22Rv1 (cell line): ENCODE results near the gene SHISA4.
A peak's percentile ranks its signal among the peaks of the same experiment; 100 is the strongest.

Experiments
- H3K27ac ChIP-seq: fragments of 450-650 bp; 2 replicates; pipeline ENCODE4 v1.5.1; 2017
- CTCF ChIP-seq: fragments of 450-650 bp; IDR thresholded peaks from 2 replicates; pipeline ENCODE4 v1.5.1; 2017; ENCODE audit warnings: mild to moderate bottlenecking
- ZFX ChIP-seq: fragments of 450-650 bp; IDR thresholded peaks from 2 replicates; pipeline ENCODE4 v1.6.1; 2017; ENCODE audit warnings: antibody characterized with exemption, borderline replicate concordance

Gene SHISA4

GRCh38 chr1:201906336-201906735 is 17.6 kb downstream of the SHISA4 start:
- TF ChIP-seq CTCF = no peak
- TF ChIP-seq ZFX = no peak
- no peak overlapping the region for H3K27ac ChIP-seq

DNA sequence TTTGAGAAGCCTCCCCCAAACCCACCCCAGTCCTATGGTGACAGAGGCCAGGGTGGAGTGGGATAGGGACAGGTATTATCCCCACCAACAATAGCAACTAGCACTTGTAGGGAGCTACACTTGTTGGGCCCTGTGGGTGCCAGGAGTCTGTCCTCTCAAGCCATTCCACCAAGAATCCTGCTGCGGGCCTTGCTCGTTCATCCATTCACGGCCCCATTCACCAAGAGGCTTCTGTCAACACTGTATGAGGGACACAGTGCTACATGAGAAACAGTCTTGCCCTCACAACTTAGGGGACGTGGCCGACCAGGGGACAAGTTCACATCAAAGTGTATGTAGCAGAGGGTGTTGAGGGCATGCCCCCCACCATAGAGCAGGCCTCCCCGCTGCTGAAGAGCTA is 18.9 kb downstream of the SHISA4 start:
- H3K27ac ChIP-seq = no peak overlapping the region
- TF ChIP-seq ZFX (no peak), CTCF (no peak)

DNA sequence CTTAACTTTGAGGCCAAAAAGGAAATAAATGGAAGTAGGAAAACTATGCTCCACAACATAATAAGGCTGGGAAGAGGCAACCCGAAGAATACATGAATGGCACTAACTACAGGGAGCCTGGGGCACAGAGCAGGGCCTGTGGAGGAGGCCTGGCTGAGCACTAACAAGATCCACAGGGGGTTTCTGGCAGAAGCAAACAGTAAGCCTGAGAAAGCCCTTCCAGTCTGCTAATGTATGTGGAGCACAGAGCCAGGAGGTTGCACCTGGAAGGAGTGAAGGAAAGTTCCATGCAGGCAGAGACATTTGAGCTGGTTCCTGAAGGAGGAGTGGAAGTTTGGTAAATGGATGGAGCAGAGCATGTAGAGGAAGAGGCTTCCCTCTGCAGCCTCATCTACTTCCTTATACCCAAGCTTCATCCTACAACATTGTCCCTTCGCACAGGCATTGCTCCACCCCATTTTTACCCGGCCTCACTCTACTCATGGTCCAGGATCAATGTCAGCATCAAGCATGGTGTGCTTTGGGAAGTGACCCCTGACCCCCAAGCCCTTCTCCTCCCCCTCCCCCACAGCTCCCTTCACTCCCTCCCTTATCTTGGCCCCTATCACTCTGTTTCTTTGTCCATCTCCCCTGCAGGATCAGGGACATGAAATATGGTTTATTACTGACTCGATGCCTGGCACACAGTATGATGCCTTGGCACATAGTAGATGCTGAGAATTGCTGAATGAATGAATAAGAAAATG is 23.3 kb downstream of the SHISA4 start:
- no peak overlapping the region for H3K27ac ChIP-seq
- TF ChIP-seq CTCF (no peak), ZFX (no peak)

- TF ChIP-seq CTCF (no peak), ZFX (no peak)
- no peak overlapping the region for H3K27ac ChIP-seq
Measured at GRCh38 chr1:201912832-201913231, 24.1 kb downstream of the SHISA4 start.

- no peak overlapping the region for H3K27ac ChIP-seq
- no peak for TF ChIP-seq CTCF
- no peak for TF ChIP-seq ZFX
Measured at GRCh38 chr1:201914456-201915235, 25.9 kb downstream of the SHISA4 start.

DNA sequence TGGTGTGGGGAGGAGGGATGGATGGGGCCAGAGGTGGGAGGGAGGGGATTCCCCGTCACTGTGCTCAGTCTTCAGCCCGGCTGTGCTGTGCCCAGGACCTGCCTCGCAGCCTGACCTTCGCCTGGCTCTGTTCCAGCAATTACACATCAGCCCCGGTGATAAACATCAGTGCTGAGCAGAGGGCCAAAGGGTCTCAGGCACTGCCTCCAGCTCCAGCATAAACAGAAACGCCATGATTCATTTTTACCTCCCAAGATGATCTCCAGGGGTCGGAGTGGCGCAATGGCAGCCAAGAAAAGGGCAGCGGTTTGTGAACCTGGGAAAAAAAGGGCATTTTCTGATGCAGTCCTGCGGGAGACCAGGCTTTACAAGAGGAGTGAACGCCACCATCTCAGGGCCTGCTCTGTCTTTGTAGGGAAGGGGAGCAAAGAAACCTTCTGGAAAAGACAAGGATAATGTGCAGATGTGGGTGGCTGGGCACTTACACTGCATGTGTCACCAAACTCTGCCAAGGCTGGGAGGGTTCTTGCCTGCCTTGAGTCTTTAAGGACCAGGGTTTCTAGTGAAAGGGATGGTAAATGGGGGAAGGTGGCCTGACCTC is 28.1 kb downstream of the SHISA4 start:
- TF ChIP-seq CTCF (no peak), ZFX (no peak)
- peak overlapping the region; percentile 51; the same call in 1 of the 2 replicates for H3K27ac ChIP-seq
